ENCODE data around the gene KIF17. TPM values are rescaled to one million over a fixed set of nuclear protein-coding genes. Genes with fewer than 3 reads are reported as not detected.
"Not testable (repeated sequence)": the region's sequence is repeated elsewhere in the genome, so short reads cannot be mapped to it uniquely, and the experiment has no call there.

Gene KIF17
- total RNA-seq, 1 donor = 2.2 TPM

- no peak overlapping the region for H3K4me3 ChIP-seq (ENCODE audit: low read depth, low read length)
- no peak for TF ChIP-seq CTCF (IDR thresholded peaks at IDR 0.05; ENCODE audit: insufficient read depth, low read depth, low read length)
- no peak for DNase-seq (ENCODE audit: low read depth)
Observed at GRCh38 chr1:20683614-20684013, 34.2 kb downstream of the KIF17 start.

- no peak for TF ChIP-seq CTCF (IDR thresholded peaks at IDR 0.05; ENCODE audit: insufficient read depth, low read depth, low read length)
- no peak overlapping the region for H3K4me3 ChIP-seq (ENCODE audit: low read depth, low read length)
- DNase-seq (ENCODE audit: low read depth) = no peak
Observed at GRCh38 chr1:20682571-20683236, 35.1 kb downstream of the KIF17 start.

GRCh38 chr1:20681999-20682398 is 35.8 kb downstream of the KIF17 start:
- no peak for TF ChIP-seq CTCF (IDR thresholded peaks at IDR 0.05; ENCODE audit: insufficient read depth, low read depth, low read length)
- no peak for DNase-seq (ENCODE audit: low read depth)
- no peak overlapping the region for H3K4me3 ChIP-seq (ENCODE audit: low read depth, low read length)

- no peak overlapping the region for H3K4me3 ChIP-seq (ENCODE audit: low read depth, low read length)
- TF ChIP-seq CTCF (IDR thresholded peaks at IDR 0.05; ENCODE audit: insufficient read depth, low read depth, low read length) = no peak
- DNase-seq (ENCODE audit: low read depth) = no peak
Observed at GRCh38 chr1:20680269-20680668, 37.5 kb downstream of the KIF17 start.

- DNase-seq (ENCODE audit: low read depth) = no peak
- no peak overlapping the region for H3K4me3 ChIP-seq (ENCODE audit: low read depth, low read length)
- TF ChIP-seq CTCF (IDR thresholded peaks at IDR 0.05; ENCODE audit: insufficient read depth, low read depth, low read length) = no peak
Observed at GRCh38 chr1:20678599-20678998, 39.2 kb downstream of the KIF17 start.

GRCh38 chr1:20673626-20674025 is 44.2 kb downstream of the KIF17 start:
- H3K4me3 ChIP-seq (ENCODE audit: low read depth, low read length); DNase-seq (ENCODE audit: low read depth): not testable (repeated sequence)

GRCh38 chr1:20672265-20672632 is 45.6 kb downstream of the KIF17 start:
- DNase-seq (ENCODE audit: low read depth) = no peak
- no peak overlapping the region for H3K4me3 ChIP-seq (ENCODE audit: low read depth, low read length)
- no peak for TF ChIP-seq CTCF (IDR thresholded peaks at IDR 0.05; ENCODE audit: insufficient read depth, low read depth, low read length)
